ENCODE results near the gene PRSS12. TPM values are rescaled to one million over a fixed set of nuclear protein-coding genes. Genes with fewer than 3 reads are reported as not detected.

PRSS12 gene
- total and polyA plus RNA-seq, 2 donors (not counting 3 experiments of a cell fraction or from before 2014, with no cell fraction given): 0.22 to 0.55 TPM

DNA sequence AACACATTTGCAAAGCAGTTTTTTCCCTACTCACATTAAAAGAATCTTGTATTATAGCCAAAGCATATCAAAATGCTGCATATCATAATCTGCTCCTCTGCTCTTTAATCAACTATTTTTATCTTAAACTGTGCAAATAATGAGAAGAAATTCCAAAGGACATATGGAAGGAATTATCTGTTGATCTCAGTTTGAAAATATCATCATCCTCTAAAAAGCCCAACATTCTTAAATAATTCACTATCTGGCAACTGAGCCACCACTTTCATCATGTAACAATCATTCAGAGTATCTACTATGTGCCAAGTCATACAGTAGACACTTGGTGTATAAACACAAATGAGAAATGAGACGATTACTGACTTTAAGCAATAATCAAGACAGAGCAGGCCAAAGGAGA, 63.0 kb downstream of the PRSS12 start:
- H3K9me1 ChIP-seq (replicated peaks; ENCODE audit: control insufficient read depth, extremely low read depth, insufficient read depth, low read length): no peaks in the 10 kb centered on the region
- H3K79me2 ChIP-seq (ENCODE audit: control insufficient read depth, insufficient read depth, low read length): no peaks in the 10 kb centered on the region
- no peaks in the 10 kb centered on the region for H4K20me1 ChIP-seq (replicated peaks; ENCODE audit: control insufficient read depth, extremely low read depth, insufficient read depth, low read length)
- FAIRE-seq (no peak), DNase-seq (ENCODE audit: low read depth, low spot score) (no peak)
- H3K27ac ChIP-seq (ENCODE audit: insufficient read depth, low read depth, low read length): no peak overlapping the region
- TF ChIP-seq, protein P1, sequence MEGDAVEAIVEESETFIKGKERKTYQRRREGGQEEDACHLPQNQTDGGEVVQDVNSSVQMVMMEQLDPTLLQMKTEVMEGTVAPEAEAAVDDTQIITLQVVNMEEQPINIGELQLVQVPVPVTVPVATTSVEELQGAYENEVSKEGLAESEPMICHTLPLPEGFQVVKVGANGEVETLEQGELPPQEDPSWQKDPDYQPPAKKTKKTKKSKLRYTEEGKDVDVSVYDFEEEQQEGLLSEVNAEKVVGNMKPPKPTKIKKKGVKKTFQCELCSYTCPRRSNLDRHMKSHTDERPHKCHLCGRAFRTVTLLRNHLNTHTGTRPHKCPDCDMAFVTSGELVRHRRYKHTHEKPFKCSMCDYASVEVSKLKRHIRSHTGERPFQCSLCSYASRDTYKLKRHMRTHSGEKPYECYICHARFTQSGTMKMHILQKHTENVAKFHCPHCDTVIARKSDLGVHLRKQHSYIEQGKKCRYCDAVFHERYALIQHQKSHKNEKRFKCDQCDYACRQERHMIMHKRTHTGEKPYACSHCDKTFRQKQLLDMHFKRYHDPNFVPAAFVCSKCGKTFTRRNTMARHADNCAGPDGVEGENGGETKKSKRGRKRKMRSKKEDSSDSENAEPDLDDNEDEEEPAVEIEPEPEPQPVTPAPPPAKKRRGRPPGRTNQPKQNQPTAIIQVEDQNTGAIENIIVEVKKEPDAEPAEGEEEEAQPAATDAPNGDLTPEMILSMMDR (IDR thresholded peaks at IDR 0.05; ENCODE audit: extremely low read depth in 1 of 2, insufficient read depth in 1 of 2, low read depth in 1 of 2, low read length in 2 of 2): no peak
- TF ChIP-seq, protein P2, sequence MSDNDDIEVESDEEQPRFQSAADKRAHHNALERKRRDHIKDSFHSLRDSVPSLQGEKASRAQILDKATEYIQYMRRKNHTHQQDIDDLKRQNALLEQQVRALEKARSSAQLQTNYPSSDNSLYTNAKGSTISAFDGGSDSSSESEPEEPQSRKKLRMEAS (IDR thresholded peaks at IDR 0.05; ENCODE audit: insufficient read depth, insufficient read length): no peak
- no peak overlapping the region for H3K4me2 ChIP-seq (ENCODE audit: insufficient read depth, low read length)
- no peaks in the 10 kb centered on the region for H3K4me1 ChIP-seq (ENCODE audit: control insufficient read depth, extremely low read depth, insufficient read depth, low read length)
- no peak overlapping the region for H3K9ac ChIP-seq (replicated peaks; ENCODE audit: extremely low read depth, insufficient read depth, low read length)
- no peak overlapping the region for H2AFZ ChIP-seq (ENCODE audit: low read depth, low read length)
- dilution Hi-C loops (cut with MboI; ENCODE audit: extremely low pct_ligation_motif_present, low sequenced_read_pairs): no loop called here
- ChIA-PET POLR2A (no interaction called here), CTCF (interaction anchor here (0.7 kb wide), 1 partner anchor 19 kb away, joined by 3 read pairs; no protein-coding TSS in a partner anchor)
- H3K4me3 ChIP-seq (replicated peaks in 1 of 3; ENCODE audit: insufficient read depth in 1 of 3, low read depth in 1 of 3, low read length in 3 of 3): no peak overlapping the region
- BruUV-seq (replicated peaks): no TSS peak
- H3K36me3 ChIP-seq (ENCODE audit: control insufficient read depth in 2 of 2, extremely low read depth in 1 of 2, insufficient read depth in 2 of 2, low read length in 2 of 2): no peaks in the 10 kb centered on the region
- intact Hi-C loops (cut with micrococcal nuclease): no loop called here
- H3K27me3 ChIP-seq (ENCODE audit: control insufficient read depth in 2 of 2, insufficient read depth in 2 of 2, low read length in 2 of 2): no peaks in the 10 kb centered on the region
- no peaks in the 10 kb centered on the region for H3K9me3 ChIP-seq (replicated peaks; ENCODE audit: control insufficient read depth, insufficient read depth, low read length)

DNA sequence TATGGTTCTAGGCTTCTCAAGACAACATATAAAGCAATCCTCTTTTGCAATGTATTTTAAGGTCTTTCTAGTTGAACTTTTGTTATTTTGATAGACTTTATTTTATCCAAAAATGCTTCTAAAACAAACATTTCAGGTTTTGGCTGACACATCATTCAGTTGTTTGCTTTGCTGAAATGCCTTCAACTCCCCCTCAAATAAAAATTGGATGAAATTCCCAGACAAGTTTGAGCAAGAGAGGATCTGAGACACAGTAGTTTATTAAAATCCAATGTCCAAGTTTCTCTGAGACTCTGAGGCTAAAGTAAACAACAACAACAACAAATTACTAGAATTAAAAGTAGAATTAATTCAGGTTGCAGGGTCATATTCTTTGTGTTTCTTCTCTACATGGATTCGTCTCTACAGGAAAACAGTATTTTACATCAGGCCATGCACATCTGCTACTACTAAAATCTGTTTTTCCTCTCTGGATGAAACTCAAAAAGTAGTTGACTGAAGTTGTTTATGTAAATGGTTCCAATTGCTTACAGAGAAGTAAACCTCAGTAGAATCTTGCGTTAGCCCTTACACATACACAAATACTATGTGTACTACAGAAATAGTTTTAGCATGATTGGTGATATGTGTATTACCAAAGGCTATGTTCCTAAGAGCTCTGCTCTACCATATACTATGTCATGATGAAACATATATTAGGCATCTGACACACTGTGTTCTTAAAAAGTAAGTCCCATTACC, 64.9 kb downstream of the PRSS12 start:
- FAIRE-seq (no peak), DNase-seq (ENCODE audit: low read depth, low spot score) (no peak)
- Histone ChIP-seq H3K79me2 (ENCODE audit: control insufficient read depth, insufficient read depth, low read length) (no peaks in the 10 kb centered on the region), H2AFZ (ENCODE audit: low read depth, low read length) (no peak overlapping the region), H3K9ac (replicated peaks; ENCODE audit: extremely low read depth, insufficient read depth, low read length) (no peak overlapping the region), H3K4me2 (ENCODE audit: insufficient read depth, low read length) (no peak overlapping the region), H3K36me3 (ENCODE audit: control insufficient read depth in 2 of 2, extremely low read depth in 1 of 2, insufficient read depth in 2 of 2, low read length in 2 of 2) (no peaks in the 10 kb centered on the region), H3K4me1 (ENCODE audit: control insufficient read depth, extremely low read depth, insufficient read depth, low read length) (no peaks in the 10 kb centered on the region), H3K27ac (ENCODE audit: insufficient read depth, low read depth, low read length) (no peak overlapping the region), H3K4me3 (replicated peaks in 1 of 3; ENCODE audit: insufficient read depth in 1 of 3, low read depth in 1 of 3, low read length in 3 of 3) (no peak overlapping the region), H3K9me1 (replicated peaks; ENCODE audit: control insufficient read depth, extremely low read depth, insufficient read depth, low read length) (no peaks in the 10 kb centered on the region), H4K20me1 (replicated peaks; ENCODE audit: control insufficient read depth, extremely low read depth, insufficient read depth, low read length) (no peaks in the 10 kb centered on the region), H3K9me3 (replicated peaks; ENCODE audit: control insufficient read depth, insufficient read depth, low read length) (no peaks in the 10 kb centered on the region), H3K27me3 (ENCODE audit: control insufficient read depth in 2 of 2, insufficient read depth in 2 of 2, low read length in 2 of 2) (no peaks in the 10 kb centered on the region)
- intact Hi-C loops (cut with micrococcal nuclease) (no loop called here), dilution Hi-C loops (cut with MboI; ENCODE audit: extremely low pct_ligation_motif_present, low sequenced_read_pairs) (no loop called here)
- ChIA-PET CTCF (no interaction called here), POLR2A (no interaction called here)
- TF ChIP-seq JUN (IDR thresholded peaks at IDR 0.05; ENCODE audit: borderline replicate concordance, insufficient read depth, insufficient read length, low read depth) (no peak), MYC (IDR thresholded peaks at IDR 0.05; ENCODE audit: low read depth, low read length) (no peak), GATA2 (IDR thresholded peaks at IDR 0.05; ENCODE audit: insufficient read depth, insufficient read length, low read depth, low read length) (no peak), POLR2AphosphoS5 (IDR thresholded peaks at IDR 0.05; ENCODE audit: insufficient read depth, low read depth, low read length) (no peak), FOS (IDR thresholded peaks at IDR 0.05; ENCODE audit: borderline replicate concordance, insufficient read depth, low read length) (no peak), POLR2A (IDR thresholded peaks at IDR 0.05; ENCODE audit: low read depth, low read length) (no peak), EZH2 (IDR thresholded peaks at IDR 0.05; ENCODE audit: borderline replicate concordance, low read depth, low read length, severe bottlenecking) (no peak)
- TF ChIP-seq, protein P1 (IDR thresholded peaks at IDR 0.05; ENCODE audit: extremely low read depth in 1 of 2, insufficient read depth in 1 of 2, low read depth in 1 of 2, low read length in 2 of 2): no peak
- TF ChIP-seq, protein P2 (IDR thresholded peaks at IDR 0.05; ENCODE audit: insufficient read depth, insufficient read length): no peak
- no TSS peak for BruUV-seq (replicated peaks)

All from endothelial cell of umbilical vein (primary cell).